Jurkat, Clone E6-1 (cell line): ENCODE measurements around the gene MTFR1L.

Source experiments
- DNase-seq: peaks from one replicate; pipeline ENCODE4 v3.0.0-alpha.2; 2011; ENCODE audit warnings: low read depth, low spot score
- H3K4me3 ChIP-seq: 2 replicates; pipeline ENCODE4 v1.5.1; 2011; ENCODE audit warnings: mild to moderate bottlenecking, low read length, control low read depth, moderate library complexity

Gene MTFR1L

DNA sequence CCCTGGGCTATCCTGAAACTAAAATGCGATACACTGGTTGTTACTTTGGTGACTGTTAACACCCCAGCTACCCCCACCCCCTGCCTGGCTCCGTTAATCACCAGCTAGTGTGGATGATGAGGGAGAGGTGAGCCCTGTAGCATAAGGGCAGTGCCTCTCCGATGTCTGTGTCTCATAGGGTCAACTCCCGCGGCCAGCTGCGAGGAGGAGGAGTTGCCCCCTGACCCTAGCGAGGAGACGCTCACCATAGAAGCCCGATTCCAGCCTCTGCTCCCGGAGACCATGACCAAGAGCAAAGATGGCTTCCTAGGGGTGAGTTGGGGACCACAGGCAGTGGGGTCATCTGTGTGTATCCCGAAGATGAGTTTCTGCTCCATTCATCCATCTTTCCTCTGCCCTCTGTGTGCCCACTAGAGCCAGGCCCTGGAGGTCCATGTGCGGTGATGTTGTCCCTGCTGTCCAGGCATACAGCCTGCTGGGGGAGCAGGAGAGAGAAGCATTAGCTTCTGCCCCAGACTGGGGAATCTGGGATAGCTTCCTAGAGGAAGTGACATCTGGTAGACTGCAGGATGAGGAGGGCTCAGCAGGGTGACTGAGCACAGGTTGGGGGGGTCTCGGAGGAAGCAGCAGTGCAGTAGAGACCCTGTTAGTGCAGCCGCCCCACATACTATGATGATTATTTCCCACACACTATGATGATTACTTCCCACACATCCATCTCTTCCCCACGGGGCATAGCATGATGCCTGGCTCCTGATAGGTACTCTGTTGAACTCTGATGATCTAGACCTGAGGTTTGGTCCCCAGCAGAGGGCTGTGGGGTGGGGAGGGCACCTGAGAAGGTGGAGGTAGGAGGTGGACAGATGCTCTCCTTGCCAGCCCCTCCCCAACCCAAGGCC lies 14.5 kb upstream of the MTFR1L start:
- no peak for DNase-seq

DNA sequence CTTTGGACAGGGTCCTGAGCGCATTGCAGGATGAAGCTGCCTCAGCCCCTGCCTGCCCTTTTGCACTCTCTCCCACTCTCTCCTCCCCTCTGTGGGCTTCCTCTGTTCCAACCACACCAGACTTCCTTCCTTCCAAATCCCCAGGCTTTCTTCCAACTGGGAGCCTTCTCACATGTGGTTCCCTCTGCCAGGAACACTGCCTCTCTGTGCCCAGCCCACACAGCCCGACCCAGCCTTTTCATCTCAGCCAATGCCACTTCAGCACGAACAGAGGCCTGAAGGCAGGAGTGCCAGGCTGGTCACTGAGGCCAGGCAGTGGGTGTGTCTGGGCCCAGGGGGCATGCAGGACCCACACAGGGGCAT lies 13.9 kb upstream of the MTFR1L start:
- DNase-seq = no peak
- H3K4me3 ChIP-seq = no peak overlapping the region

More for the DNA sequence above, 14.5 kb upstream of the MTFR1L start:
- H3K4me3 ChIP-seq = no peak overlapping the region

DNA sequence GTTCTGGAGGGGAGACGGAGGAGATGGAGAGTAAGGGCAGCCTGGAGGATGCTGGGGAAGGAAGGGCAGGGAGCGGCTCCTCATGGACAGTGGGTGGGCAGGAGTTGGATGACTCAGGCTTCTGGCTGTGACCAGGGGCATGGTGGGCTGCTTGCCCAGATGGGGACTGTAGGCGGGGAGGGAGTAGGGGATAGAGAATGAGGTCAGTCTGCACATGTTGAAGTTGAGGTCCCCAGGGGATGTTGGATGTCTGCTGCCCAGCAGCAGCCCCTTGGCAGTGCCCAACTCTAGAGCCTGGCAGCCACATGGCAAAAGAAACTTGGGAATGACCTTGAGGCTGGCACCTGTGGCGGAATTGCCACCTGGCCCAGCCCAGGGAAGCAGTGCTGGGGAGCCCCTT lies 13.3 kb upstream of the MTFR1L start:
- H3K4me3 ChIP-seq = no peak overlapping the region
- no peak for DNase-seq

DNA sequence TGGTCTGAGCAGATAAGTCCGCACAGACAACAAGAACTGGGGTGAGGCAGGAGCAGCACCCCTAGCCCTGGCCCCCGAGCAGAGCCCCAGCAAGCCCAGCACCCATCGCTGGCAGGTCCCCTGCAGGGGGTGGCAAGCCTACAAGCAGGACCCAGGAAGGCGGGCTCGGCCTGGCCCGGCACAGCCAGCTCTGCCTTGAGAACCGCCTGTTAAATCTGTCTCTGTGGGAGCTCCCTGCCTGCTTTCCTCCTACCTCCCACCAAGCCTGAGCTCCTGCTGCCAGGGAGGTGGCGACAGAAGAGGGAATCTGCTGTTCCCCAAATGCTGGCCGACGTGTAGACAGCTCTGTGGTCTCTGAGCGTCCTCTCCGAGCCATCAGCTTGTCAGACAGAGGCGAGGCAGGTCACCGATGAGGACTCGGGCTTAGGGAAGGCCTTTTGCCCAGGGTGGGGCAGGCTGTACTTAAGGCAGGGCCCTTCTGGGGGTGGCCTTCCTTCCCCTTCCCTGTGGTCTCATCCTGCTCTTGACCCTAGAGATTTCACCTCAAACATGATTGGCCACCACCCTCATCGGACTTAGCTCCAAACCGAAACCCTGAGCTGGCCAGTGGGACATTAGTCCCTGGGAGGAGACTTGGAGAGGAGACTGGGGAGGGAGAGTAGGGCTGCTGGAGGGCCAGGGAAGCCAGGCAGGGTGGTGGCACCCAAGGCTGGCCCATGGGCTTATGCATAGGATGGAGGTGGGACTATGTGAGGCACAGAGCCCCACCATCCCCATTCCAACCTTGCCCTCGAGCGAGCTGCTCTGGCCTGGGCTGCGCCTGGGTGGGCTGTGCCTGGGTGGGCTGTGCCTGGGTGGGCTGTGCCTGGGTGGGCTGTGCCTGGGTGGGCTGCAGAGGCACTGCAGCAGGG lies 12.0 kb upstream of the MTFR1L start:
- DNase-seq = no peak
- no peak overlapping the region for H3K4me3 ChIP-seq

- H3K4me3 ChIP-seq = no peak overlapping the region
- no peak for DNase-seq
Observed at GRCh38 chr1:25808481-25809244, 11.1 kb upstream of the MTFR1L start.

DNA sequence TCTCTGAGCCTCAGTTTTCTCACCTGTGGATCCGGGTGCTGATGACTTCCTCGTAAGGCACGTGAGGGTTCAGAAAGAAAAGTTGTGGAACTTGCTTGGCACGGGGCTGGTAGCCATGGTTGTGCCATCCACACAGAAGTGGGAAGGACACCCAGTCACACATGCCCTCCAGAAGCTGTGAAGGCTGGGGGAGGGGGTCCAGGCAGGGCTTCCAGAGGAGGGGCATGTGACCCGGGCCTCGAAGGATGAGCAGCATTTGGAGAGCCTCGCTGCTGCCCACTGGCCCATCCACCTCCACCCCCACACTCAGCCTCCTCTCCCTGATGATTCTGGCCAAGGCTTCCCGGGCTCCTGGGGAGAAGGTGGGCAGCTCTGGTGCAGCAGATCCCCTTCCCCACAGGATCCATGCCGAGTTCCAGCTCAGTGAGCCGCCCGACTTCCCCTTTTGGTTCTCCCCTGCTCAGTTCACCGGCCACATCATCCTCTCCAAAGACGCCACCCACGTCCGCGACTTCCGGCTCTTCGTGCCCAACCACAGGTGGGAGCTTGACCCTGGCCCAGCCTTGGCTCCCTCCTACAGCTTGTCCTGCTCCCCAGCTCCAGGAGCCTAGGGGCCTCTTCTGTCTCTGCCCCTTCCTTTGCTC lies 10.3 kb upstream of the MTFR1L start:
- H3K4me3 ChIP-seq = no peak overlapping the region
- no peak for DNase-seq

DNA sequence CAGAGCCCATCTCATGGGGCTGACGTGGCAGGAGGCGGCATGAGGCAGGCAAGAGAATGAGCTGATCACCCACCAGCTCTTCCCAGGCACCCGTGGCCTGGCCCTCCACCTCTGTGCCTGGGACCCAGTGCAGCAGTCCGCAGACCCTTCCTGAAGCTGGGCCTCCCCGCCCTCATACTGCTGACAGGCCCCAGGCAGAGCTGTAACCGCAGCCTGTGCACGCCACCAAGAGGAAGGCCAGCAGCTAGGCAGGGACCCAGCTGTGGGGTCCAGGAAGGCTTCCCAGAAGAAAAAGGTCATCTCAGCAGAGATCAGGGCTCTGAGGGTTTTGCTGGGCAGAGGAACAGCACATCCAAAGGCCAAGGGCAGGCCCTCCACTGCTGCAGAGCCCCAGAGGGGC lies 9.8 kb upstream of the MTFR1L start:
- H3K4me3 ChIP-seq = no peak overlapping the region
- no peak for DNase-seq

GRCh38 chr1:25810341-25811299 lies 9.1 kb upstream of the MTFR1L start:
- DNase-seq = no peak

DNA sequence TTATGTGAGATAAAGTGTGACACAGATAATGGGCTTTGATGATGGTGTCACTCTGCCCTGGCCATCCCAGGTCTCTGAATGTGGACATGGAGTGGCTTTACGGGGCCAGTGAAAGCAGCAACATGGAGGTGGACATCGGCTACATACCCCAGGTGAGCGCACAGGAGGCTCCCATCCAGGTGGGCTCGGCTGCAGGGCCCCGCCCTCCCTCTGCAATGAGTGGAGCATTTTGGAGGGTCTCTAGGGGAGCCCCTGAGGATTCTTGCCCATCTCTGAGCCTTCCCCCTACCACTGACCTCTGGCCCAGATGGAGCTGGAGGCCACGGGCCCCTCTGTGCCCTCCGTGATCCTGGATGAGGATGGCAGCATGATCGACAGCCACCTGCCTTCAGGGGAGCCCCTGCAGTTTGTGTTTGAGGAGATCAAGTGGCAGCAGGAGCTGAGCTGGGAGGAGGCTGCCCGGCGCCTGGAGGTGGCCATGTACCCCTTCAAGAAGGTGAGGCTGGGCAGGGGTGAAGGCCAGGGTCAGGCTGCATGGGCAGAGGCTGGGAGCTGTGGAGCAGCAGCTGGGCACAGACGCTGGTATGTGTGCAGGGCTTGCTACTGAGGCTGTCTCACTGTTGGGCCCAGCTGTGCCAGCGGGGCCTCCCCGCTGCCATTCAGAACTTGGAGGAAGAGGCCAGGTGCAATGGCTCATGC lies 8.2 kb upstream of the MTFR1L start:
- no peak for DNase-seq
- H3K4me3 ChIP-seq = no peak overlapping the region

More at GRCh38 chr1:25810341-25811299, 9.1 kb upstream of the MTFR1L start:
- no peak overlapping the region for H3K4me3 ChIP-seq

DNA sequence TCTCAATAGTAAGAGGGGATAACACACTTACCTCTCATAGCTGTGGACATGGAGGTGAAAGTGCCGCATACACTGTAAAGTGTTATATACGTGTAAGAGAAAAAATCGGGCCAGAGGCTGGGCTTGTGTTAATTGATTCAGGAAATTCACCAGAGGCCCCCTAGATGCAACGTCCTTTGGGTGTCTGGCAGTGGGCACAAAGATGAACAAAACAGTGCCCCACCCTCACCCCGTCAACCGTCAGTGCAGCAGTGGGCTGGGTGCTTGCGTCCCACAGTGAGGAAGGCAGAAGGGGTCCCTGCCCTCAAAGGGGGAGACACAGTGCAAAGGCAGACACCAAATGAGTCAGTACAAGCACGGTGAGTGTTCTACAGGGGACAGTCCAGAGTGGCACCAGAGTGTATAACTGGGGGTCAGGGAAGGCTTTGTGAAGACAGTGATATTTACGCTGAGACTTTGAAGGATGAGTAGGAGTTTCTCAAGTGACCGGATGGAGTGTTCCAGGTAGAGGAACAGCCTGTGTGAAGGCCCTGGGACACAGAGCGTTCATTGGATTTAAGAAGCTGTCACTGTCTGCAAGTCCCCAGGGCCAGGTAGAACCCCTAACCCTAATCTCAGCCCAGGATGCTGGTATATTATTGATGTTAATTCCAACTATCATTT lies 6.6 kb upstream of the MTFR1L start:
- DNase-seq = no peak
- H3K4me3 ChIP-seq = no peak overlapping the region

GRCh38 chr1:25813734-25814471 lies 5.9 kb upstream of the MTFR1L start:
- H3K4me3 ChIP-seq = no peak overlapping the region
- DNase-seq = no peak

GRCh38 chr1:25814549-25815087 lies 5.1 kb upstream of the MTFR1L start:
- no peak for DNase-seq

DNA sequence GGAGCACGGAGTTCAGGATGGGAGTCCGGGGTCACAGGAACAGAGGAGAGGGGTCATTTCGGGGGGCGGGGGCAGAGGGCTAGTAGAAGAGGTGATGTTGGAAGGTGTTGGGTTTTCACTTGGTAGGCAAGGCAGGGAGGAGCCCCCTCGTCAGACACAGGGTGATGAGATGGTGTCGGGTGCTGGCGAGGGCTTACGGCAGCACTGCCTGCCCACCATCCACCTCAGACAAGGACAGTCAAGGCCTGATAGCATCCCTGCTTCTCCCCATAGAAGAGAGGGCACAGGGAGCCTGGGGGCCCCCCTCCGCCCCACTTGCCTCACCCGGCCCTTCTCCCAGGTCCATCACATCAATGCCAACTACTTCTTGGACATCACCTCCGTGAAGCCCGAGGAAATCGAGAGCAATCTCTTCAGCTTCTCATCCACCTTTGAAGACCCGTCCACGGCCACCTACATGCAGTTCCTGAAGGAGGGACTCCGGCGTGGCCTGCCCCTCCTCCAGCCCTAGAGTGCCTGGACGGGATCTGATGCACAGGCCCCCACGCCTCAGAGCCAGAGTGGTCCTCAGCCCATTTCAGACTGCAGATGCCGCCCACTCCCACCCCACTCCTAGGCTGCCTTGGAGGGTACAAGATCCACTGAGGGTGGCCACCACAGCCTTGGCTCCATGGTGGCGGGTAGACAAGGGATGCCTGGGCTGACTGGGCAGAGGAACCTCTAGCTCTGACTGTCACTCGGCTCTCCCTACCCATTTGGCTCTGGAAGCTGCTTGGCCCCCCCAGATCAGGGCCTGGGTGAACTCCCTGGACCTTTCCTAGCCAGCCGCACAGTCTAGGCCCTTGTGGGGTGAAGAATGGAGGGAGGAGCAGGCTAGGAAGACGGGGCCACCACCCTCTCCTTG lies 4.3 kb upstream of the MTFR1L start:
- H3K4me3 ChIP-seq = no peak overlapping the region
- no peak for DNase-seq

More at GRCh38 chr1:25814549-25815087, 5.1 kb upstream of the MTFR1L start:
- no peak overlapping the region for H3K4me3 ChIP-seq

GRCh38 chr1:25816112-25816718 lies 3.5 kb upstream of the MTFR1L start:
- H3K4me3 ChIP-seq = no peak overlapping the region
- no peak for DNase-seq
